ENCODE data around the gene DIPK1C. TPM values are rescaled to one million over a fixed set of nuclear protein-coding genes. Genes with fewer than 3 reads are reported as not detected.

DIPK1C gene
- total and polyA plus RNA-seq, 2 donors (not counting 1 experiment from before 2014, with no cell fraction given): not detected

- no peak overlapping the region for H3K9ac ChIP-seq (ENCODE audit: insufficient read depth, low read length)
- H4K20me1 ChIP-seq (ENCODE audit: control insufficient read depth, extremely low read depth, insufficient read depth, low read length): no peaks in the 10 kb centered on the region
- H3K4me1 ChIP-seq (ENCODE audit: control insufficient read depth, extremely low read depth, insufficient read depth, low read length): no peaks in the 10 kb centered on the region
- TF ChIP-seq EZH2 (IDR thresholded peaks at IDR 0.05; ENCODE audit: low read length, missing control alignments) (no peak), CTCF (conservative IDR thresholded peaks at IDR 0.05 in 1 of 2, IDR thresholded peaks at IDR 0.05 in 1 of 2; ENCODE audit: low read depth in 1 of 2, low read length in 2 of 2) (no peak)
- no peak overlapping the region for H3K4me2 ChIP-seq (ENCODE audit: extremely low read depth, insufficient read depth, low read length)
- no peaks in the 10 kb centered on the region for H3K79me2 ChIP-seq (ENCODE audit: control insufficient read depth, insufficient read depth, low read length)
- no peaks in the 10 kb centered on the region for H3K27me3 ChIP-seq (ENCODE audit: control insufficient read depth, insufficient read depth, low read length)
- H2AFZ ChIP-seq (ENCODE audit: low read length): no peak overlapping the region
- no peaks in the 10 kb centered on the region for H3K9me3 ChIP-seq (ENCODE audit: control insufficient read depth, insufficient read depth, low read depth, low read length)
- DNase-seq (ENCODE audit: low read depth in 2 of 2): no peak
- no peak overlapping the region for H3K27ac ChIP-seq (ENCODE audit: insufficient read depth, low read length)
- H3K4me3 ChIP-seq (replicated peaks in 1 of 4; ENCODE audit: control extremely low read depth in 1 of 4, insufficient read depth in 1 of 4, low read depth in 3 of 4, low read length in 4 of 4): no peak overlapping the region
- no peaks in the 10 kb centered on the region for H3K36me3 ChIP-seq (ENCODE audit: control insufficient read depth, insufficient read depth, low read length)
These were observed 29.5 kb downstream of the DIPK1C start for GRCh38 chr18:74427442-74428112.

- TF ChIP-seq EZH2 (IDR thresholded peaks at IDR 0.05; ENCODE audit: low read length, missing control alignments) (no peak), CTCF (conservative IDR thresholded peaks at IDR 0.05 in 1 of 2, IDR thresholded peaks at IDR 0.05 in 1 of 2; ENCODE audit: low read depth in 1 of 2, low read length in 2 of 2) (no peak)
- Histone ChIP-seq H3K4me2 (ENCODE audit: extremely low read depth, insufficient read depth, low read length) (no peak overlapping the region), H3K27me3 (ENCODE audit: control insufficient read depth, insufficient read depth, low read length) (no peaks in the 10 kb centered on the region)
These were observed 31.2 kb downstream of the DIPK1C start for GRCh38 chr18:74425876-74426275.

GRCh38 chr18:74425161-74425560 is 31.9 kb downstream of the DIPK1C start:
- H3K9me3 ChIP-seq (ENCODE audit: control insufficient read depth, insufficient read depth, low read depth, low read length): no peaks in the 10 kb centered on the region
- no peak for DNase-seq (ENCODE audit: low read depth in 2 of 2)
- no peak overlapping the region for H2AFZ ChIP-seq (ENCODE audit: low read length)
- no peak overlapping the region for H3K4me2 ChIP-seq (ENCODE audit: extremely low read depth, insufficient read depth, low read length)
- H3K27me3 ChIP-seq (ENCODE audit: control insufficient read depth, insufficient read depth, low read length): no peaks in the 10 kb centered on the region
- no peaks in the 10 kb centered on the region for H3K79me2 ChIP-seq (ENCODE audit: control insufficient read depth, insufficient read depth, low read length)
- no peak overlapping the region for H3K9ac ChIP-seq (ENCODE audit: insufficient read depth, low read length)
- H3K4me3 ChIP-seq (replicated peaks in 1 of 4; ENCODE audit: control extremely low read depth in 1 of 4, insufficient read depth in 1 of 4, low read depth in 3 of 4, low read length in 4 of 4): no peak overlapping the region
- TF ChIP-seq EZH2 (IDR thresholded peaks at IDR 0.05; ENCODE audit: low read length, missing control alignments): no peak
- TF ChIP-seq CTCF (conservative IDR thresholded peaks at IDR 0.05 in 1 of 2, IDR thresholded peaks at IDR 0.05 in 1 of 2; ENCODE audit: low read depth in 1 of 2, low read length in 2 of 2): no peak
- no peak overlapping the region for H3K27ac ChIP-seq (ENCODE audit: insufficient read depth, low read length)
- no peaks in the 10 kb centered on the region for H3K4me1 ChIP-seq (ENCODE audit: control insufficient read depth, extremely low read depth, insufficient read depth, low read length)
- no peaks in the 10 kb centered on the region for H3K36me3 ChIP-seq (ENCODE audit: control insufficient read depth, insufficient read depth, low read length)
- no peaks in the 10 kb centered on the region for H4K20me1 ChIP-seq (ENCODE audit: control insufficient read depth, extremely low read depth, insufficient read depth, low read length)

More at GRCh38 chr18:74425876-74426275, 31.2 kb downstream of the DIPK1C start:
- Histone ChIP-seq H3K4me1 (ENCODE audit: control insufficient read depth, extremely low read depth, insufficient read depth, low read length) (no peaks in the 10 kb centered on the region), H3K79me2 (ENCODE audit: control insufficient read depth, insufficient read depth, low read length) (no peaks in the 10 kb centered on the region), H3K27ac (ENCODE audit: insufficient read depth, low read length) (no peak overlapping the region), H2AFZ (ENCODE audit: low read length) (no peak overlapping the region), H3K4me3 (replicated peaks in 1 of 4; ENCODE audit: control extremely low read depth in 1 of 4, insufficient read depth in 1 of 4, low read depth in 3 of 4, low read length in 4 of 4) (no peak overlapping the region), H3K9me3 (ENCODE audit: control insufficient read depth, insufficient read depth, low read depth, low read length) (no peaks in the 10 kb centered on the region), H4K20me1 (ENCODE audit: control insufficient read depth, extremely low read depth, insufficient read depth, low read length) (no peaks in the 10 kb centered on the region), H3K36me3 (ENCODE audit: control insufficient read depth, insufficient read depth, low read length) (no peaks in the 10 kb centered on the region), H3K9ac (ENCODE audit: insufficient read depth, low read length) (no peak overlapping the region)
- no peak for DNase-seq (ENCODE audit: low read depth in 2 of 2)

All from fibroblast of lung (primary cell).